ENCODE measurements around the gene CDK11A. TPM values are rescaled to one million over a fixed set of nuclear protein-coding genes. Genes with fewer than 3 reads are reported as not detected.
"Not testable (repeated sequence)": the region's sequence is repeated elsewhere in the genome, so short reads cannot be mapped to it uniquely, and the experiment has no call there.

CDK11A gene
- total RNA-seq, 1 experiment from 2014 or later = 36.2 TPM

DNA sequence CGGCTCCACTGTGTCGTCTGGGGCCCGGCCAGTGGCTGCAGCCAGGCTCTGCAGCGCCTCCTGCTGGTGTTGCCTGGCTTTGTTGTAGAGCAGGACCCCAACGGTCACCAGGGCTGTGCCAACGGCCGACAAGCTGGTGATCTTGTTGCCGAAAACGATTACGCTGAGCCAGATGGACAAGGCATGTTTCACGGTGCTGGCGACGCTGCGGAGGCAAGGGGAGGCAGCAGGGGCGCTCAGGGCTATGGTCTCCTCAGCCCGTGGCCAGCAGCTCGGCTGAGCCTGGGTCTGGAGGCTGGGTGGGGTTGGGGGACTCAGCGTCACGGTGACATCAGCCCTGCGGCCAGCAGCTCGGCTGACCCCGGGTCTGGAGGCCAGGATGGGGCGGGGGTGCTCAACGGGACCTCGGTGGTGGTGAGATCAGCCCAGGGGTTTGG is 58.3 kb downstream of the CDK11A start:
- H3K4me1 Mint-ChIP-seq (ENCODE audit: low read depth, unreplicated experiment) = no peaks in the 10 kb centered on the region
- H3K36me3 Mint-ChIP-seq (ENCODE audit: insufficient read depth, unreplicated experiment) = peaks cover 12% of the 10 kb centered on the region
- TF ChIP-seq, protein P1, sequence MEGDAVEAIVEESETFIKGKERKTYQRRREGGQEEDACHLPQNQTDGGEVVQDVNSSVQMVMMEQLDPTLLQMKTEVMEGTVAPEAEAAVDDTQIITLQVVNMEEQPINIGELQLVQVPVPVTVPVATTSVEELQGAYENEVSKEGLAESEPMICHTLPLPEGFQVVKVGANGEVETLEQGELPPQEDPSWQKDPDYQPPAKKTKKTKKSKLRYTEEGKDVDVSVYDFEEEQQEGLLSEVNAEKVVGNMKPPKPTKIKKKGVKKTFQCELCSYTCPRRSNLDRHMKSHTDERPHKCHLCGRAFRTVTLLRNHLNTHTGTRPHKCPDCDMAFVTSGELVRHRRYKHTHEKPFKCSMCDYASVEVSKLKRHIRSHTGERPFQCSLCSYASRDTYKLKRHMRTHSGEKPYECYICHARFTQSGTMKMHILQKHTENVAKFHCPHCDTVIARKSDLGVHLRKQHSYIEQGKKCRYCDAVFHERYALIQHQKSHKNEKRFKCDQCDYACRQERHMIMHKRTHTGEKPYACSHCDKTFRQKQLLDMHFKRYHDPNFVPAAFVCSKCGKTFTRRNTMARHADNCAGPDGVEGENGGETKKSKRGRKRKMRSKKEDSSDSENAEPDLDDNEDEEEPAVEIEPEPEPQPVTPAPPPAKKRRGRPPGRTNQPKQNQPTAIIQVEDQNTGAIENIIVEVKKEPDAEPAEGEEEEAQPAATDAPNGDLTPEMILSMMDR (IDR thresholded peaks at IDR 0.05; ENCODE audit: unreplicated experiment) = no peak
- peak; percentile 3 for DNase-seq
- H3K27ac Mint-ChIP-seq (ENCODE audit: unreplicated experiment) = no peak overlapping the region
- no peaks in the 10 kb centered on the region for H3K9me3 Mint-ChIP-seq (ENCODE audit: low read depth, unreplicated experiment)
- CTCF ChIA-PET = no interaction called here
- H3K27me3 Mint-ChIP-seq (ENCODE audit: unreplicated experiment) = no peaks in the 10 kb centered on the region
- BruUV-seq (replicated peaks) = no TSS peak
- intact Hi-C loops (cut with micrococcal nuclease; ENCODE audit: unreplicated experiment) = no loop called here
- H3K4me3 Mint-ChIP-seq (ENCODE audit: low read depth, unreplicated experiment) = no peak overlapping the region

DNA sequence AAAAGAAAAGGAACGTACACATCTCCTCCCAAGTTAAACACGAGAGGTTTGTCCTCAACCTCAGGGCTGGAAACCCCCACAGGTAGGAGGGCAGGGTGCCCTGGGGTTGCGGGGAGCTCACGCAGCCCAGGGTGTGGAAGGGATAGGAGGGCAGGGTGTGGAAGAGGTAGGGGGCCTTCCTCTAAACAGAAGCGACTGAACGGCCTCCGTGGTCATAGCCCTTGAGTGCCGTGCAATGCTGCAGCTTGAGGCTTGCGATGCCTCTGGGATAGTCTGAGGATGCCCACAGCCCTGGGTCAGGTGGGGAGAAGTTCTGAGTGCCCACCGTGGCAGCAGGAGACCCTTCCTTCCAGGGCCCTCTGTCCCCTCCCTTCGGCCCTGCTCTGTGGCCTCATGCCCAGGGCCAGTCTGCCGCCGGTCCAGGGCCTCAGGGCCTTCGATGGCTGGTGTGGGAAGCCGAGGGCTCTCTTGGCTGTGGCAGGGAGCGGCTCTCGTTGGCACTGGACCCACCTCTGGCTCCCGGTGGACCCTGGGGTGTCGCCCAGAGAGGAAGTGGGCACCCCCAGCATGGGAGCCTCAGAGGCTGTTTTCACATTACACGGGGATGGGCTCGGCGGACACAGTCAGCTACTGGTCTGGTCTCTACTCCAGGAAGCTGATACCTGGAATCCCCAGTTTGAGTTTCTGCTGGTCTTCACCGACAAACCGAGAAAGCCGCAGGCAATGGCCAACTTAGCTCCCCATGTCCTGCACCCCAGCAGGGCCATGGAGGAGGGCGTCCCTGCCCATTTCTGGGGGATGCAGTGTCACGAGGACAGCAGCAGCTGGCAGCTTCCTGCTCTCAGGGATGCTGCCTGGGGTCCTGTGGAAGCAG is 59.0 kb downstream of the CDK11A start:
- CTCF ChIA-PET = interaction anchor here (0.6 kb wide), 1 partner anchor 30 kb away, joined by 3 read pairs; no protein-coding TSS in a partner anchor
- Mint-ChIP-seq H3K36me3 (ENCODE audit: insufficient read depth, unreplicated experiment) (peaks cover 11% of the 10 kb centered on the region), H3K4me1 (ENCODE audit: low read depth, unreplicated experiment) (no peaks in the 10 kb centered on the region)

DNA sequence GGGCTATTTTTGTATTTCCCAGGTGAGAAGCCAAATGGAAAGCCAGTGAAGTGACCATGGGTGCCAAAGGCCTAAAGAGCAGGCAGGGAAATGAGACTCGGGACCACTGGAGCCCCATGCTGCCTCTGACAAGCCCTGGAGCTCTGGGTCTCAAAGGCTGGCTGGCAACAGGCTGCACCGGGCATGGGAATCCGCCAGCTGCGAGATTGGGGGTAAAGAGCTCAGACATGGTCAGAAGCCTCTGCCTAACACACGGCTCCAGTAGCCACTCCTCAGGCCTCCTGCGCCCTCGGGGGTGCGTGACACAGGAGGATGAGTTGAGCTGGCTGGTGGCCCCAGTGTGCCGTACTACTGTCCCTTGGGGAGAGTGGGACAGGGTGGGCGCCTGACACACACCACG is 59.8 kb downstream of the CDK11A start:
- intact Hi-C loops (cut with micrococcal nuclease; ENCODE audit: unreplicated experiment); H3K27ac Mint-ChIP-seq (ENCODE audit: unreplicated experiment); DNase-seq; H3K4me1 Mint-ChIP-seq (ENCODE audit: low read depth, unreplicated experiment); BruUV-seq (replicated peaks); H3K4me3 Mint-ChIP-seq (ENCODE audit: low read depth, unreplicated experiment); H3K9me3 Mint-ChIP-seq (ENCODE audit: low read depth, unreplicated experiment); H3K27me3 Mint-ChIP-seq (ENCODE audit: unreplicated experiment): not testable (repeated sequence)
- CTCF ChIA-PET = interaction anchor here (0.6 kb wide), 1 partner anchor 30 kb away, joined by 3 read pairs; no protein-coding TSS in a partner anchor
- H3K36me3 Mint-ChIP-seq (ENCODE audit: insufficient read depth, unreplicated experiment) = peaks cover 13% of the 10 kb centered on the region

More for the DNA sequence above, 59.0 kb downstream of the CDK11A start:
- Mint-ChIP-seq H3K4me3 (ENCODE audit: low read depth, unreplicated experiment) (no peak overlapping the region), H3K27ac (ENCODE audit: unreplicated experiment) (no peak overlapping the region), H3K27me3 (ENCODE audit: unreplicated experiment) (no peaks in the 10 kb centered on the region), H3K9me3 (ENCODE audit: low read depth, unreplicated experiment) (no peaks in the 10 kb centered on the region)
- TF ChIP-seq, protein P1 (IDR thresholded peaks at IDR 0.05; ENCODE audit: unreplicated experiment) = no peak
- intact Hi-C loops (cut with micrococcal nuclease; ENCODE audit: unreplicated experiment) = no loop called here
- no peak for DNase-seq
- no TSS peak for BruUV-seq (replicated peaks)

DNA sequence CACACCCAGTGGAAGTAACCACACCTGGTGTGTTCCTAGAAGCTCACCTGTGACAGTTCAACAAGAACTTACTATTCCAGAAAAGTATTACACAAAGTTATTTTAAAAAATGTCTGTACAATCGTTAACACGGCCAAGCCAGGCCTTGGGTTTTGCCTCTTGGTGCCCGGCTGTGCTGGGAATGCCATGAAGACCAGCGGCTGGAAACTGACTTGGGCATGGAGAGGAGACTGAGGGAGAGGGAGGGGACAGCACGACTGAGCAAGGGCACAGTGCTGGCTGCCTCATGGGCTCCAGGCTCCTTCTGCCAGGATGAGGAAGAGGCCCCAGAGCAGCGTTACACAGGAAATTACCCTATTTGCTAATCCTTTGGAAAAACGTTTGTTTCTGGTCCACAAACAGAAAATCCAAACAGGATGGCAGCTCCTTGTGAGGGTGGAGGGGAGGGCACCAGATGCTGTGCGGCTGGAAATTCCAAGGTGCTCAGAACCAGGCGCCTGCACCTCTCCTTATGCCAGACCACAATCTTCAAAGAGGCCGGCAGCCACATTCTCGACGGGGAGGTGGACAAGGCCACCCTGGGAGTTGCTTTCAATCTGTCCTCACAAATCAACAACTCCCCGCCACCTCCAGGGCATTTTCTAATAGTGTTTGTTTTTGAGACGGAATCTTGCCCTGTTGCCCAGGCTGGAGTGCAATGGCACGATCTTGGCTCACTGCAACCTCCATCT is 61.2 kb downstream of the CDK11A start:
- DNase-seq; H3K27ac Mint-ChIP-seq (ENCODE audit: unreplicated experiment); CTCF ChIA-PET; H3K27me3 Mint-ChIP-seq (ENCODE audit: unreplicated experiment); BruUV-seq (replicated peaks); H3K4me1 Mint-ChIP-seq (ENCODE audit: low read depth, unreplicated experiment); H3K4me3 Mint-ChIP-seq (ENCODE audit: low read depth, unreplicated experiment); H3K9me3 Mint-ChIP-seq (ENCODE audit: low read depth, unreplicated experiment); intact Hi-C loops (cut with micrococcal nuclease; ENCODE audit: unreplicated experiment): not testable (repeated sequence)
- H3K36me3 Mint-ChIP-seq (ENCODE audit: insufficient read depth, unreplicated experiment) = peaks cover 22% of the 10 kb centered on the region

DNA sequence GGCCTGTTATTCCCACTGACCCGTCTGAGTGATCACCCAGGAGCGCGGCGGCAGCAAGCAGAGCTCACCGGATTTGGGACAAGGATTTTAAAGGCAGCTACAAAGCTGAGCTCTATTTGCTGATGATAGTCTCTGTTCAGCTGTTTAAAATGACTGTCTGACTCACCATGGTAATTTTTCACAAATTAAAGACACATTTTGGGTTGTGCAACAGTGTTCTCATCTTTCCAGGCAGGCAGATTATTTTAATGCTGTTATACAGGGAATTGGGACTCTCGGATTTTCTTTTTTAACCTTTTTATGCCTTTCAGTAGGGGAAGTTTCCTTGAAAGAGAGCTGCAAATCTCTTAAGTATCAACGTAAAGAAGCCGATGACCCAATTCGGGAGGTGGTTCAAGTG is 61.8 kb downstream of the CDK11A start:
- intact Hi-C loops (cut with micrococcal nuclease; ENCODE audit: unreplicated experiment); H3K4me3 Mint-ChIP-seq (ENCODE audit: low read depth, unreplicated experiment); H3K9me3 Mint-ChIP-seq (ENCODE audit: low read depth, unreplicated experiment); DNase-seq; CTCF ChIA-PET; BruUV-seq (replicated peaks); H3K27ac Mint-ChIP-seq (ENCODE audit: unreplicated experiment); H3K27me3 Mint-ChIP-seq (ENCODE audit: unreplicated experiment); H3K4me1 Mint-ChIP-seq (ENCODE audit: low read depth, unreplicated experiment): not testable (repeated sequence)
- peaks cover 19% of the 10 kb centered on the region for H3K36me3 Mint-ChIP-seq (ENCODE audit: insufficient read depth, unreplicated experiment)

DNA sequence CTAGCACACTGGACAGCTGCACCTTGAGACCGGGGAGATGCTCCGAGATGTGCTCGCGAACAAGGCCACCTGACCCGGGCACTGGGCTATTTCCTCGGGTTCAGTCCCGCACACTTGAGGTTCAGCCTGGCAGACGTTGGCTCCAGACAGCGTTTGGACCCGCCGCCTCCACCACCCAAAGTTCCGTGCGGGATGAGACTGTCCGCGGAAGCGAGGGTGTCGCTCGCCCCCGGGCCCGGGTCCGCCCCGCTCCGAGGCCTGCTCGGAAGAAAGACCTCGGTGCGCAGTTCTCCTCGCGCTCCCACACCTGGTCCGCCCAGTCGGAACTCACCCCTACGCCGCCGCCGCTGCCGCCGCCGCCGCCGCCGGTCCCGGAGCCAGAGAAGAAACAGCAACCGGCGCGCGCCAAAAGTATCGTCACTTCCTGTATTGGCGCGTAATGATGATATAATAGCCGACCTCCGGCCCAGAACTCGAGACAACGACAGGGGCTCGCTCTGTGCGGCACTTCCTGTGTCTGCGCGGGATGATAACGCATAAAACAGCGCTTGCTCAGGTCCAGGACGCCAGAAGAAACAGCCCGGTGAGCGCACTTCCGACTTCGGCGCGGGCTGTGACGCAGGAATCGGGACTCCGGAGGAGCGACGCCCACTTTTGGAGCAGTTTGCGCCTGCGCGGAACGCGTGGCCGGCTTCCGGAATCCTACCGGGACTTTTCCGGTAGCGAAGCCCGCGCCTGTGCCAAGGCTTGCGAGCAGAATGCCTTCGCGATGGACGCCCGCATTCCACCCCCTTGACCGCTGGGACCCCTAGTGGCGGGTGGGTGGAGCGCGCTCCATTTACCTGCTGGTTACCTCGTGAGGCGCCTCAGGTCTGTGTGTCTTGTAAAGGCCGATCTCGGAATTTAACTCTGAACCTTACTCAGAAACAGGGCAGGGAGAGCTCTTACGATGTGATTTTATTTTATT is 65.3 kb downstream of the CDK11A start, which contains the start of gene CDK11B:
TSS of gene CDK11B (minus strand) at position 422 of the 967 bp plus-strand sequence. CDS start 1,519 bp downstream, outside the sequence.
- Mint-ChIP-seq H3K36me3 (ENCODE audit: insufficient read depth, unreplicated experiment) (peaks cover 15% of the 10 kb centered on the region), H3K4me3 (ENCODE audit: low read depth, unreplicated experiment) (peak within 1 kb of the TSS; percentile 84), H3K27ac (ENCODE audit: unreplicated experiment) (peak within 1 kb of the TSS; percentile 93)
- intact Hi-C loops (cut with micrococcal nuclease; ENCODE audit: unreplicated experiment); H3K4me1 Mint-ChIP-seq (ENCODE audit: low read depth, unreplicated experiment); H3K9me3 Mint-ChIP-seq (ENCODE audit: low read depth, unreplicated experiment); BruUV-seq (replicated peaks); CTCF ChIA-PET; H3K27me3 Mint-ChIP-seq (ENCODE audit: unreplicated experiment): not testable (repeated sequence)
- DNase-seq = peak; percentile 83

All from Calu3 (cell line).